Measurements from ENCODE around the gene NUDT14. TPM values are rescaled to one million over a fixed set of nuclear protein-coding genes. Genes with fewer than 3 reads are reported as not detected.
A peak's percentile ranks its signal among the peaks of the same experiment; 100 is the strongest.

Gene NUDT14
- total RNA-seq, 1 experiment from 2014 or later = 75.3 TPM

GRCh38 chr14:105167303-105168092 lies 13.6 kb downstream of the NUDT14 start:
- H3K27ac ChIP-seq (ENCODE audit: low read length) = peak overlapping the region; percentile 51; the same call in 1 of the 2 replicates
- BruUV-seq (replicated peaks) = no TSS peak
- ChIA-PET CTCF (no interaction called here), POLR2A (no interaction called here)
- H3K9me3 ChIP-seq (ENCODE audit: control insufficient read depth, insufficient read depth, low read depth, low read length) = no peaks in the 10 kb centered on the region
- in situ Hi-C loops (cut with HindIII; ENCODE audit: low pct_unique_long_range_greater_than_20kb, low sequenced_read_pairs) (no loop called here), intact Hi-C loops (cut with micrococcal nuclease; ENCODE audit: unreplicated experiment) (loop anchor here (10.0 kb wide), 1 partner anchor 73 kb away; no protein-coding TSS in a partner anchor)
- H3K4me3 ChIP-seq (ENCODE audit: low read depth in 2 of 2, low read length in 2 of 2) = peak overlapping the region; percentile 34 to 42
- no peaks in the 10 kb centered on the region for H3K36me3 ChIP-seq (ENCODE audit: control insufficient read depth, insufficient read depth, low read length)
- peaks cover 43% of the 10 kb centered on the region for H3K4me1 ChIP-seq (ENCODE audit: control insufficient read depth, insufficient read depth, low read length)
- no peak for TF ChIP-seq REST (IDR thresholded peaks at IDR 0.05; ENCODE audit: insufficient read depth in 1 of 2, low read depth in 2 of 2, low read length in 1 of 2)
- peak; percentile 76 for TF ChIP-seq CTCF (IDR thresholded peaks at IDR 0.05)
- no peaks in the 10 kb centered on the region for H3K27me3 ChIP-seq (ENCODE audit: control insufficient read depth, insufficient read depth, low read length)
- ATAC-seq (peak; percentile 27; the same call in 1 of the 2 replicates), DNase-seq (ENCODE audit: low read depth, low spot score) (no peak)

GRCh38 chr14:105166571-105167302 lies 14.4 kb downstream of the NUDT14 start:
- intact Hi-C loops (cut with micrococcal nuclease; ENCODE audit: unreplicated experiment) (loop anchor here (10.0 kb wide), 1 partner anchor 72 kb away; no protein-coding TSS in a partner anchor), in situ Hi-C loops (cut with HindIII; ENCODE audit: low pct_unique_long_range_greater_than_20kb, low sequenced_read_pairs) (no loop called here)
- DNase-seq (ENCODE audit: low read depth, low spot score) (no peak), ATAC-seq (no peak)
- POLR2A ChIA-PET = no interaction called here
- no peak for TF ChIP-seq REST (IDR thresholded peaks at IDR 0.05; ENCODE audit: insufficient read depth in 1 of 2, low read depth in 2 of 2, low read length in 1 of 2)
- TF ChIP-seq CTCF (IDR thresholded peaks at IDR 0.05) = no peak
- no peak for TF ChIP-seq POLR2AphosphoS5 (IDR thresholded peaks at IDR 0.05; ENCODE audit: low read depth, low read length)
- no peak for TF ChIP-seq TCF7L2 (IDR thresholded peaks at IDR 0.05; ENCODE audit: low read depth, low read length)
- TF ChIP-seq SIN3A (IDR thresholded peaks at IDR 0.05; ENCODE audit: borderline replicate concordance, insufficient read depth, low read depth, low read length) = no peak
- Histone ChIP-seq H3K4me1 (ENCODE audit: control insufficient read depth, insufficient read depth, low read length) (peaks cover 41% of the 10 kb centered on the region), H3K27me3 (ENCODE audit: control insufficient read depth, insufficient read depth, low read length) (no peaks in the 10 kb centered on the region), H3K36me3 (ENCODE audit: control insufficient read depth, insufficient read depth, low read length) (no peaks in the 10 kb centered on the region), H3K27ac (ENCODE audit: low read length) (peak overlapping the region; percentile 51), H3K4me3 (ENCODE audit: low read depth in 2 of 2, low read length in 2 of 2) (peak overlapping the region; percentile 16 to 34), H3K9me3 (ENCODE audit: control insufficient read depth, insufficient read depth, low read depth, low read length) (no peaks in the 10 kb centered on the region)
- BruUV-seq (replicated peaks) = no TSS peak
- CTCF ChIA-PET = interaction anchor here (1.4 kb wide), 1 partner anchor 14 kb away, joined by 3 read pairs; no protein-coding TSS in a partner anchor
